ENCODE data around the gene SNAI1. TPM values are rescaled to one million over a fixed set of nuclear protein-coding genes. Genes with fewer than 3 reads are reported as not detected.
A peak's percentile ranks its signal among the peaks of the same experiment; 100 is the strongest.
"Not testable (repeated sequence)": the region's sequence is repeated elsewhere in the genome, so short reads cannot be mapped to it uniquely, and the experiment has no call there.

Gene SNAI1
- total RNA-seq, 3 donors from 2014 or later: 0.80 to 5.0 (median 4.3) TPM

- Histone ChIP-seq H3K4me1 (no peaks in the 10 kb centered on the region), H3K4me3 (no peak overlapping the region), H3K27ac (no peak overlapping the region), H3K36me3 (no peaks in the 10 kb centered on the region), H3K9me3 (no peaks in the 10 kb centered on the region), H3K27me3 (no peaks in the 10 kb centered on the region)
- intact Hi-C loops (cut with DNase I; ENCODE audit: low total_unique reads): no loop called here
- no peak for DNase-seq (ENCODE audit: low spot score in 2 of 2)
- TF ChIP-seq POLR2AphosphoS5 (IDR thresholded peaks at IDR 0.05) (no peak), POLR2A (IDR thresholded peaks at IDR 0.05) (no peak)
- TF ChIP-seq, protein P1, sequence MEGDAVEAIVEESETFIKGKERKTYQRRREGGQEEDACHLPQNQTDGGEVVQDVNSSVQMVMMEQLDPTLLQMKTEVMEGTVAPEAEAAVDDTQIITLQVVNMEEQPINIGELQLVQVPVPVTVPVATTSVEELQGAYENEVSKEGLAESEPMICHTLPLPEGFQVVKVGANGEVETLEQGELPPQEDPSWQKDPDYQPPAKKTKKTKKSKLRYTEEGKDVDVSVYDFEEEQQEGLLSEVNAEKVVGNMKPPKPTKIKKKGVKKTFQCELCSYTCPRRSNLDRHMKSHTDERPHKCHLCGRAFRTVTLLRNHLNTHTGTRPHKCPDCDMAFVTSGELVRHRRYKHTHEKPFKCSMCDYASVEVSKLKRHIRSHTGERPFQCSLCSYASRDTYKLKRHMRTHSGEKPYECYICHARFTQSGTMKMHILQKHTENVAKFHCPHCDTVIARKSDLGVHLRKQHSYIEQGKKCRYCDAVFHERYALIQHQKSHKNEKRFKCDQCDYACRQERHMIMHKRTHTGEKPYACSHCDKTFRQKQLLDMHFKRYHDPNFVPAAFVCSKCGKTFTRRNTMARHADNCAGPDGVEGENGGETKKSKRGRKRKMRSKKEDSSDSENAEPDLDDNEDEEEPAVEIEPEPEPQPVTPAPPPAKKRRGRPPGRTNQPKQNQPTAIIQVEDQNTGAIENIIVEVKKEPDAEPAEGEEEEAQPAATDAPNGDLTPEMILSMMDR (IDR thresholded peaks at IDR 0.05): no peak
Measured at GRCh38 chr20:49976542-49976941, 6.2 kb upstream of the SNAI1 start.

- H3K9me3 ChIP-seq; intact Hi-C loops (cut with DNase I; ENCODE audit: low total_unique reads); H3K27me3 ChIP-seq; H3K4me1 ChIP-seq; H3K4me3 ChIP-seq; H3K36me3 ChIP-seq; DNase-seq (ENCODE audit: low spot score in 2 of 2); H3K27ac ChIP-seq: not testable (repeated sequence)
Measured at GRCh38 chr20:49977740-49978139, 5.0 kb upstream of the SNAI1 start.

GRCh38 chr20:49978685-49979029, 4.1 kb upstream of the SNAI1 start:
- H3K27ac ChIP-seq: no peak overlapping the region
- intact Hi-C loops (cut with DNase I; ENCODE audit: low total_unique reads): no loop called here
- no peak for DNase-seq (ENCODE audit: low spot score in 2 of 2)
- H3K4me1 ChIP-seq: peaks cover 0 to 6% of the 10 kb centered on the region in 2 donors
- no peaks in the 10 kb centered on the region for H3K9me3 ChIP-seq
- peak overlapping the region in 1 of 3 donors; percentile 31 for H3K4me3 ChIP-seq
- TF ChIP-seq POLR2AphosphoS5 (IDR thresholded peaks at IDR 0.05) (no peak), POLR2A (IDR thresholded peaks at IDR 0.05) (no peak)
- TF ChIP-seq, protein P1 (IDR thresholded peaks at IDR 0.05): no peak
- H3K27me3 ChIP-seq: no peaks in the 10 kb centered on the region
- H3K36me3 ChIP-seq: no peaks in the 10 kb centered on the region

GRCh38 chr20:49979030-49979832, 3.5 kb upstream of the SNAI1 start:
- intact Hi-C loops (cut with DNase I; ENCODE audit: low total_unique reads): no loop called here
- Histone ChIP-seq H3K27me3 (no peaks in the 10 kb centered on the region), H3K36me3 (no peaks in the 10 kb centered on the region), H3K27ac (no peak overlapping the region), H3K4me1 (peaks cover 0 to 6% of the 10 kb centered on the region in 2 donors), H3K9me3 (no peaks in the 10 kb centered on the region), H3K4me3 (peak overlapping the region in 2 of 3 donors; percentile 31 to 43)
- TF ChIP-seq POLR2AphosphoS5 (IDR thresholded peaks at IDR 0.05) (peak in 1 of 3 donors; percentile 9), POLR2A (IDR thresholded peaks at IDR 0.05) (no peak)
- TF ChIP-seq, protein P1 (IDR thresholded peaks at IDR 0.05): peak; percentile 91 to 99 (median 99)
- DNase-seq (ENCODE audit: low spot score in 2 of 2): no peak

- TF ChIP-seq, protein P1 (IDR thresholded peaks at IDR 0.05): no peak
- no peak for TF ChIP-seq POLR2AphosphoS5 (IDR thresholded peaks at IDR 0.05)
- intact Hi-C loops (cut with DNase I; ENCODE audit: low total_unique reads): loop anchor here (1.0 kb wide), 1 partner anchor 91 kb away; no protein-coding TSS in a partner anchor
- H3K4me3 ChIP-seq: no peak overlapping the region
- no peak overlapping the region for H3K27ac ChIP-seq
- no peak for DNase-seq (ENCODE audit: low spot score in 2 of 2)
- H3K27me3 ChIP-seq: no peaks in the 10 kb centered on the region
- H3K4me1 ChIP-seq: peaks cover 4 to 6% of the 10 kb centered on the region in 2 donors
- no peaks in the 10 kb centered on the region for H3K36me3 ChIP-seq
- H3K9me3 ChIP-seq: no peaks in the 10 kb centered on the region
Measured at GRCh38 chr20:49980140-49981008, 2.4 kb upstream of the SNAI1 start.

Measured in breast epithelium (tissue), 4 donors.